Body of pancreas (tissue), 4 donors: Measurements from ENCODE around the gene TNIP2. TPM values are rescaled to one million over a fixed set of nuclear protein-coding genes. Genes with fewer than 3 reads are reported as not detected.
"Not testable (repeated sequence)": the region's sequence is repeated elsewhere in the genome, so short reads cannot be mapped to it uniquely, and the experiment has no call there.

Experiments used
- ATAC-seq: fragments of 150-250 bp; one replicate; pipeline ENCODE4 v1.9.1; 2016
- DNase-seq, 4 donors: peaks; one replicate each; pipeline ENCODE4 v3.0.0-alpha.2; 2019
- H3K27ac ChIP-seq, 4 donors: fragments of 200-600 bp; sonication (generic); 1 replicate in 3 of 4; 2 replicates in 1 of 4; pipeline versions ENCODE4 v1.5.1 to v1.6.1; 2016 to 2019; ENCODE audit warnings: mild to moderate bottlenecking in 1 of 4, mixed read lengths in 1 of 4, moderate library complexity in 1 of 4
- H3K27me3 ChIP-seq, 2 donors: fragments of 200-600 bp; sonication (generic); one replicate each; pipeline ENCODE4 v1.6.0; 2016; ENCODE audit warnings: mild to moderate bottlenecking in 1 of 2
- H3K36me3 ChIP-seq, 2 donors: fragments of 200-600 bp; sonication (generic); replicated peaks in 1 of 2; 2 replicates each; pipeline ENCODE4 v1.5.1; 2016; ENCODE audit warnings: low read depth in 2 of 2; ENCODE audit not compliant: insufficient read depth in 1 of 2
- H3K4me1 ChIP-seq: fragments of 200-600 bp; sonication (generic); one replicate; pipeline ENCODE4 v1.6.0; 2016
- H3K4me3 ChIP-seq, 2 donors: fragments of 200-600 bp; sonication (generic); 1 replicate in 1 of 2; 2 replicates in 1 of 2; pipeline ENCODE4 v1.5.1; 2016 to 2019
- H3K9me3 ChIP-seq, 3 donors: fragments of 200-600 bp; sonication (generic); 1 replicate in 2 of 3; 2 replicates in 1 of 3; pipeline ENCODE4 v1.5.1; 2016
- POLR2A ChIP-seq, 3 donors: fragments of 450-650 bp; IDR thresholded peaks; one replicate each; pipeline ENCODE4 v1.6.1; 2016; ENCODE audit warnings: antibody characterized with exemption in 3 of 3, mild to moderate bottlenecking in 2 of 3
- WGBS, 2 donors: methylation state at CpG; one replicate each; pipeline ENCODE4 v1.1.5; 2017; 5-methylcytosine and 5-hydroxymethylcytosine counted together
- intact Hi-C: fragments of 100-400 bp; cut with DNase I; formaldehyde crosslinking; loops from one replicate; pipeline ENCODE4 v1.15.1; 2023
- total RNA-seq, 2 donors: library from RNA; depleted of rRNA; stranded (reverse); fragments of >200 nt; gene quantifications; one replicate each; pipeline ENCODE4 v1.1.0, GENCODE V29; 2016
- TF ChIP-seq, protein P1 (sequence below), 7 experiments: fragments of 450-650 bp in 4 of 7; fragments of 200-600 bp in 3 of 7; sonication (generic) in 3 of 7; IDR thresholded peaks; one replicate each; pipeline ENCODE4 v1.5.1; 2016 to 2019; ENCODE audit warnings: antibody characterized with exemption in 7 of 7

Gene TNIP2
- total RNA-seq, 2 donors from 2014 or later, result 39.7 to 75.8 TPM

DNA sequence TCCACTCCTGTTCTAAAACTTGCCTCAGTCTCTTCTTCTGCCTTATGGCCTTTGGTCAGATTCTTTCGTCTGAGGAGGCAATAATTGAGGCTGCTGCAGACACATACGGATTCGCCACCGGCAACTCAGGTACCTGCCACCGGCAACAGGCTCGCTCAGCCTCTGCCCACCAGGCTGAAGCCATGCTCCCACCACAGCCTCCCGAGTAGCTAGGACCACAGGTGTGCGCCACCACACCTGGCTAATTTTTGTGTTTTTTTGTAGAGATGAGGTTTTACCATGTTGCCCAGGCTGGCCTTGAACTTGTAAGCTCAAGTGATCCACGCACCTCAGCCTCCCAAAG is 26.6 kb downstream of the TNIP2 start:
- H3K4me3 ChIP-seq, result no peak overlapping the region
- WGBS, 2 donors, result 97 to 98% methylated on average over 8 to 9 of the region's 9 CpGs
- intact Hi-C loops, result no loop called here
- no peaks in the 10 kb centered on the region for H3K27me3 ChIP-seq
- TF ChIP-seq, protein P1, sequence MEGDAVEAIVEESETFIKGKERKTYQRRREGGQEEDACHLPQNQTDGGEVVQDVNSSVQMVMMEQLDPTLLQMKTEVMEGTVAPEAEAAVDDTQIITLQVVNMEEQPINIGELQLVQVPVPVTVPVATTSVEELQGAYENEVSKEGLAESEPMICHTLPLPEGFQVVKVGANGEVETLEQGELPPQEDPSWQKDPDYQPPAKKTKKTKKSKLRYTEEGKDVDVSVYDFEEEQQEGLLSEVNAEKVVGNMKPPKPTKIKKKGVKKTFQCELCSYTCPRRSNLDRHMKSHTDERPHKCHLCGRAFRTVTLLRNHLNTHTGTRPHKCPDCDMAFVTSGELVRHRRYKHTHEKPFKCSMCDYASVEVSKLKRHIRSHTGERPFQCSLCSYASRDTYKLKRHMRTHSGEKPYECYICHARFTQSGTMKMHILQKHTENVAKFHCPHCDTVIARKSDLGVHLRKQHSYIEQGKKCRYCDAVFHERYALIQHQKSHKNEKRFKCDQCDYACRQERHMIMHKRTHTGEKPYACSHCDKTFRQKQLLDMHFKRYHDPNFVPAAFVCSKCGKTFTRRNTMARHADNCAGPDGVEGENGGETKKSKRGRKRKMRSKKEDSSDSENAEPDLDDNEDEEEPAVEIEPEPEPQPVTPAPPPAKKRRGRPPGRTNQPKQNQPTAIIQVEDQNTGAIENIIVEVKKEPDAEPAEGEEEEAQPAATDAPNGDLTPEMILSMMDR (IDR thresholded peaks at IDR 0.05), result no peak
- TF ChIP-seq POLR2A (IDR thresholded peaks at IDR 0.05), result no peak
- H3K27ac ChIP-seq, result no peak overlapping the region
- peaks cover 10% of the 10 kb centered on the region in 2 donors for H3K36me3 ChIP-seq
- no peak for DNase-seq
- ATAC-seq, result no peak
- no peaks in the 10 kb centered on the region for H3K9me3 ChIP-seq
- H3K4me1 ChIP-seq, result no peaks in the 10 kb centered on the region

DNA sequence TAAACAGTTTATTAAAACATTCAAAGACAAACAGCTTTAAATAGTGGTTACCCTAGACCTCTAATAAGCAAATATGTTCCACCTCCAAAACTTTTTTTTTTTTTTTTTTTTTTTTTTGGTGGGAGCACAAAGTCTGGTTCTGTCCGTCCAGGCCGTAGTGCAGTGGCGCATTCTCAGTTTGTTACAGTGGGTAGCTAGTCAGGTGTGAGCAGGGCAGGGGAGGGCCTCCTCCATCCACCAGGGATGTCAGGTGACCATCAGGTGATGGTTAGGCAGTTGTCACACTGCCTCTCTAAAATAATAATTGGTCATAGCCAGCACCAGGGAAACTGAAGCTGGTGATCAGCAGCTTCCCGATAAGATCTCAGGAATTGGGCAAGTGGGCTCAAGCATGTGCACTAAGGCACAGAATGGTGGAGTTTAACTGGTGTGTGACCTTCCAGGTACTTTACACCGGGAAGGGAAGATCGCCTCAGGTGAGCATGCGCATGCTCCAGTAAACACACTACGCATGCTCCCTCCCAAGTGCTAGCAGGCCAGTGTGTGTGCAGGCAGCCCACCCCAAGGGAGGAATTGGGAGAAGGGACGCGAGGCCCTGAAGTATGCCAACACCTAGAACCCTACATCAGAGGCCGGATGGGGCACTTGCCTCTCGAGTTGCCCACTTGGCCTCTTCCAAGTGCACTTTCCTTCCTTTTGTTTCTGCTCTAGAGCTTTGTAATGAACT is 27.2 kb downstream of the TNIP2 start:
- no peak for DNase-seq
- intact Hi-C loops, result no loop called here
- peaks cover 10% of the 10 kb centered on the region in 2 donors for H3K36me3 ChIP-seq

DNA sequence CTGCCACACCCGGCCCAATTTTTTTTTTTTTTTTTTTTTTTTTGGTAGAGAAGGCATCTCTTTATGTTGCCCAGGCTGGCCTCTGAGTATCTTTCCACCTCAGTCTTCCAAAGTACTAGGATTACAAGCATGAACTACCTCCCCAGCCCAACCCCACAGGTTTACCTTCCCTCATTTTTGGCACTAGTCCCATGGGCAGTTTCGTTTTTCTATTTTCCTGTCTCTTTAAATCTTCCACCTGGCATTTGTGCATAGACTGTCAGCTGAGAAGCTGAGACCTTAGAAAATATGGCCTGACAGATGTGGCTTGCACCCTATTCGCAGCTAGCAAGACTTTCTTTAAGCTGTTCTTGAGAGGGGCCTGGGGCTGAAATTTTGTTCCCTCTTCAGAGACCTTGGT is 27.9 kb downstream of the TNIP2 start:
- intact Hi-C loops, result no loop called here
- Histone ChIP-seq H3K4me1 (no peaks in the 10 kb centered on the region), H3K27ac (no peak overlapping the region), H3K27me3 (no peaks in the 10 kb centered on the region), H3K36me3 (peaks cover 10% of the 10 kb centered on the region in 2 donors), H3K9me3 (no peaks in the 10 kb centered on the region), H3K4me3 (no peak overlapping the region)
- TF ChIP-seq, protein P1 (IDR thresholded peaks at IDR 0.05), result no peak
- TF ChIP-seq POLR2A (IDR thresholded peaks at IDR 0.05), result no peak
- WGBS, 2 donors, result 68 to 78% methylated on average over 3 of the region's 3 CpGs
- ATAC-seq (no peak), DNase-seq (no peak)

More for the DNA sequence above, 27.2 kb downstream of the TNIP2 start:
- no peak for ATAC-seq
- TF ChIP-seq, protein P1 (IDR thresholded peaks at IDR 0.05), result no peak
- TF ChIP-seq POLR2A (IDR thresholded peaks at IDR 0.05), result no peak
- WGBS, 2 donors, result 88 to 95% methylated on average over 11 to 12 of the region's 12 CpGs
- H3K4me1 ChIP-seq, result no peaks in the 10 kb centered on the region
- no peaks in the 10 kb centered on the region for H3K9me3 ChIP-seq
- H3K4me3 ChIP-seq, result no peak overlapping the region
- H3K27me3 ChIP-seq, result no peaks in the 10 kb centered on the region
- H3K27ac ChIP-seq, result no peak overlapping the region

DNA sequence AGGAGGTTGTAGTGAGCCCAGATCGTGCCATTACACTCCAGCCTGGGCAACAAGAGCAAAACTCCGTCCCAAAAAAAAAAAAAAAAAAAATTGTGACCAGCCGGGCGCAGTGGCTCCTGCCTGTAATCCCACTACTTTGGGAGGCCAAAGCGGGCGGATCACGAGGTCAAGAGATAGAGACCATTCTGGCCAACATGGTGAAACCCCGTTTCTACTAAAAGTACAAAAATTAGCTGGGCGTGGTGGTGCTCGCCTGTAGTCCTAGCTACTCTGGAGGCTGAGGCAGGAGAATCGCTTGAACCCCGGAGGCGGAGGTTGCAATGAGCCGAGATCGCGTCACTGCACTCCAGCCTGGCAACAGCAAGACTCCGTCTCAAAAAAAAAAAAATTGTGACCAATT is 29.3 kb downstream of the TNIP2 start:
- H3K4me3 ChIP-seq, intact Hi-C loops, H3K27me3 ChIP-seq, H3K27ac ChIP-seq, ATAC-seq, DNase-seq, H3K9me3 ChIP-seq, H3K4me1 ChIP-seq, H3K36me3 ChIP-seq: not testable (repeated sequence)
- 92 to 95% methylated on average over 14 to 17 of the region's 17 CpGs for WGBS, 2 donors

DNA sequence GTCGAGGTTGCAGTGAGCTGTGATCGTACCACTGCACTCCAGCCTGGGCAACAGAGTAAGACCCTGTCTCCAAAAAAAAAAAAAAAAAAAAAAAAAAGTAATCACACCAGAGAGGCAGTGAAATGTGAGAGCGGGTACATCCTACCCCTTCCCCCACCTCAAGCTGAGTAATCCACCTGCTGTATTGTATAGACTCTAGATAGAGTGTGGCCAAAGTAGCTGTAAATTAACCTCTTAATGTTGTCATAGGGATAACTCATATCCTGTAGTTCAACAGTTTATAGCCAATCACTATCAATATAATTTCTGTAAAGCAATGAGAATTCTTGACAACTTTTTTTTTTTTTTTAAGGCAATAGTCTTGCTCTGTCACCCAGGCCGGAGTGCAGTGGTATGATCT is 30.8 kb downstream of the TNIP2 start:
- Histone ChIP-seq H3K27me3 (no peaks in the 10 kb centered on the region), H3K36me3 (peaks cover 0 to 4% of the 10 kb centered on the region in 2 donors), H3K27ac (no peak overlapping the region), H3K4me1 (no peaks in the 10 kb centered on the region), H3K4me3 (no peak overlapping the region), H3K9me3 (no peaks in the 10 kb centered on the region)
- TF ChIP-seq, protein P1 (IDR thresholded peaks at IDR 0.05), result no peak
- TF ChIP-seq POLR2A (IDR thresholded peaks at IDR 0.05), result no peak
- 93 to 98% methylated on average over 4 of the region's 4 CpGs for WGBS, 2 donors
- intact Hi-C loops, result no loop called here
- no peak for DNase-seq
- ATAC-seq, result no peak
